Hepatocyte (in vitro differentiated cells): ENCODE results near the gene RAP1GAP2. TPM values are rescaled to one million over a fixed set of nuclear protein-coding genes. Genes with fewer than 3 reads are reported as not detected.

ENCODE experiments used
- DNase-seq: peaks from one replicate; pipeline ENCODE4 v3.0.0-alpha.2; 2016; ENCODE audit warnings: low spot score
- H2AFZ ChIP-seq: fragments of 200-600 bp; sonication (generic); 2 replicates; pipeline ENCODE4 v1.6.0; 2016; ENCODE audit warnings: antibody characterized with exemption, mild to moderate bottlenecking
- H3K27ac ChIP-seq: fragments of 200-600 bp; sonication (generic); 2 replicates; pipeline ENCODE4 v1.5.1; 2016; ENCODE audit warnings: mild to moderate bottlenecking
- H3K27me3 ChIP-seq: fragments of 200-600 bp; sonication (generic); 2 replicates; pipeline ENCODE4 v1.6.1; 2016
- H3K36me3 ChIP-seq: fragments of 200-600 bp; sonication (generic); replicated peaks from 2 replicates; pipeline ENCODE4 v1.5.1; 2016; ENCODE audit warnings: low read depth; ENCODE audit not compliant: insufficient read depth
- H3K4me1 ChIP-seq: fragments of 200-600 bp; sonication (generic); 2 replicates; pipeline ENCODE4 v1.5.1; 2016; ENCODE audit warnings: mild to moderate bottlenecking, moderate library complexity; ENCODE audit not compliant: insufficient read depth
- H3K4me2 ChIP-seq: fragments of 200-600 bp; sonication (generic); 2 replicates; pipeline ENCODE4 v1.6.0; 2016
- H3K4me3 ChIP-seq: fragments of 200-600 bp; sonication (generic); 2 replicates; pipeline ENCODE4 v1.5.1; 2016; ENCODE audit warnings: mild to moderate bottlenecking
- H3K79me2 ChIP-seq: fragments of 200-600 bp; sonication (generic); 2 replicates; pipeline ENCODE4 v1.6.0; 2017; ENCODE audit warnings: mild to moderate bottlenecking
- H3K9me2 ChIP-seq: fragments of 200-600 bp; sonication (generic); replicated peaks from 2 replicates; pipeline ENCODE4 v1.6.0; 2017; ENCODE audit warnings: mild to moderate bottlenecking; ENCODE audit not compliant: insufficient read depth
- H3K9me3 ChIP-seq: fragments of 200-600 bp; sonication (generic); 2 replicates; pipeline ENCODE4 v1.5.1; 2016; ENCODE audit warnings: low read depth, mild to moderate bottlenecking
- H4K20me1 ChIP-seq: fragments of 200-600 bp; sonication (generic); 2 replicates; pipeline ENCODE4 v1.6.0; 2016; ENCODE audit warnings: mild to moderate bottlenecking; ENCODE audit not compliant: insufficient read depth, poor library complexity, severe bottlenecking
- CTCF ChIP-seq: fragments of 200-600 bp; sonication (generic); IDR thresholded peaks from 2 replicates; pipeline ENCODE4 v1.5.1; 2016; ENCODE audit warnings: antibody characterized with exemption, mild to moderate bottlenecking; ENCODE audit not compliant: poor library complexity
- EZH2 ChIP-seq: fragments of 200-600 bp; sonication (generic); IDR thresholded peaks from 2 replicates; pipeline ENCODE4 v1.6.1; 2016; ENCODE audit warnings: antibody characterized with exemption, mild to moderate bottlenecking, borderline replicate concordance
- EZH2phosphoT487 ChIP-seq: fragments of 200-600 bp; sonication (generic); IDR thresholded peaks from one replicate; pipeline ENCODE4 v1.6.1; 2018; ENCODE audit warnings: antibody characterized with exemption, mild to moderate bottlenecking, low read depth, moderate library complexity; ENCODE audit not compliant: unreplicated experiment, severe bottlenecking
- WGBS: methylation state at CpG from one replicate; pipeline ENCODE4 v1.1.6; 2016; ENCODE audit warnings: low lambda C conversion rate; ENCODE audit errors: missing lambda C conversion rate; 5-methylcytosine and 5-hydroxymethylcytosine counted together
- polyA plus RNA-seq: library from polyadenylated mRNA; unstranded; fragments of >200 nt; fragmentation: Nextera tagmentation; extraction: Ambion mirVana; gene quantifications from 2 replicates; pipeline ENCODE4 v1.2.1, GENCODE V29; 2016
- total RNA-seq: library from RNA; depleted of rRNA; stranded (reverse); fragments of >200 nt; gene quantifications from 2 replicates; pipeline ENCODE4 v1.2.3, GENCODE V29; 2014

The RAP1GAP2 gene
- total and polyA plus RNA-seq, 2 experiments from 2014 or later: 3.0 to 10.0 TPM

DNA sequence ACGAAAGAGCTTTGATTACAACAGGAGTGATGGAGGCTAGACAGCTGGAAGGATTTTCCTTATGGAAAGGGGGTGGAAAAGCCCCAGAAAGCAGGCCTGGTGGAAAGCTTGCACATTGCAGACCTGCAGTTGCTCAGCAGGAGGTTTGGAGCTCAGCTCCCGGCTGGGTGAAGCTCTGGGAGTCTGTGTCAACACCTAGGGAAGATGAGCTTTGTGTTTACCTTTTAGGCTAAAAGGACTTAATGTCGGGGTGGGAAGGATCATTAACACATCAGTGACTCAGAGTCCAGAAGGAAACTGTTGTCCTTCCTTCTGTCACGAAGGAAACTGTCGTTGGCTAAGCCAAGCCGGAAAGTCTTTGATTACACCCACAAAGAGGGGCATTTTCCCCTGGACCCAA, 48.2 kb downstream of the RAP1GAP2 start:
- Histone ChIP-seq H3K27me3 (no peaks in the 10 kb centered on the region), H2AFZ (no peak overlapping the region), H3K36me3 (no peaks in the 10 kb centered on the region), H3K79me2 (no peaks in the 10 kb centered on the region), H3K4me3 (no peak overlapping the region), H3K27ac (peak overlapping the region; percentile 68), H3K9me2 (no peaks in the 10 kb centered on the region), H3K4me1 (peaks cover 3% of the 10 kb centered on the region), H3K9me3 (no peaks in the 10 kb centered on the region), H4K20me1 (no peaks in the 10 kb centered on the region), H3K4me2 (no peak overlapping the region)
- peak; percentile 73 for DNase-seq
- 11% methylated on average over 6 of the region's 6 CpGs for WGBS
- TF ChIP-seq EZH2phosphoT487 (no peak), EZH2 (no peak), CTCF (no peak)

- DNase-seq: no peak
- H3K4me3 ChIP-seq: no peak overlapping the region
- no peaks in the 10 kb centered on the region for H3K79me2 ChIP-seq
- peaks cover 3% of the 10 kb centered on the region for H3K4me1 ChIP-seq
- H3K4me2 ChIP-seq: no peak overlapping the region
- no peak for TF ChIP-seq EZH2phosphoT487
- H3K27me3 ChIP-seq: no peaks in the 10 kb centered on the region
- no peaks in the 10 kb centered on the region for H3K9me2 ChIP-seq
- H3K9me3 ChIP-seq: no peaks in the 10 kb centered on the region
- H2AFZ ChIP-seq: no peak overlapping the region
- H4K20me1 ChIP-seq: no peaks in the 10 kb centered on the region
- no peak overlapping the region for H3K27ac ChIP-seq
- WGBS: 79% methylated on average over 17 of the region's 17 CpGs
- no peaks in the 10 kb centered on the region for H3K36me3 ChIP-seq
Observed at GRCh38 chr17:2847381-2848333, 51.4 kb downstream of the RAP1GAP2 start.

DNA sequence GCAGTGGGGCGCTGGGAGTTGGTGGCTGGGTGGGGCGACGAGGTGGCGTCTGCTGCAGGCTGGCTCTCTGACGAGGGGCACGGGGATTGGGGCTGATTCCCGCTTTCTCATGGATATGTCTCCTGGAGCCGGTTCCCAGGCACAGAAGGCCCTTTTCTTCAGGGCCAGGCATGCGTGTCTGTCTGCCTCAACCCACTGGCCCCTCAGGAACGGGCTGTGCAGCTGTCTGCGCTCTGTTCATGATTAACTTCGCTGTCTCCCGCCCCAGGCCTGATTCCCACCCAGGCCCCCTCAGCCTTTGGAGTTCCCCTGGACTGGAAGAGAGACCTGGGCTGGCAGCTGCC, 53.1 kb downstream of the RAP1GAP2 start:
- no peak for DNase-seq
- H3K79me2 ChIP-seq: no peaks in the 10 kb centered on the region
- H3K4me3 ChIP-seq: no peak overlapping the region
- no peaks in the 10 kb centered on the region for H4K20me1 ChIP-seq
- no peak overlapping the region for H2AFZ ChIP-seq
- peaks cover 4% of the 10 kb centered on the region for H3K27me3 ChIP-seq
- H3K4me2 ChIP-seq: peak overlapping the region; percentile 62
- H3K4me1 ChIP-seq: peaks cover 4% of the 10 kb centered on the region
- H3K27ac ChIP-seq: no peak overlapping the region
- no peaks in the 10 kb centered on the region for H3K36me3 ChIP-seq
- TF ChIP-seq EZH2 (no peak), EZH2phosphoT487 (no peak), CTCF (no peak)
- H3K9me2 ChIP-seq: no peaks in the 10 kb centered on the region
- WGBS: 53% methylated on average over 10 of the region's 13 CpGs
- no peaks in the 10 kb centered on the region for H3K9me3 ChIP-seq

DNA sequence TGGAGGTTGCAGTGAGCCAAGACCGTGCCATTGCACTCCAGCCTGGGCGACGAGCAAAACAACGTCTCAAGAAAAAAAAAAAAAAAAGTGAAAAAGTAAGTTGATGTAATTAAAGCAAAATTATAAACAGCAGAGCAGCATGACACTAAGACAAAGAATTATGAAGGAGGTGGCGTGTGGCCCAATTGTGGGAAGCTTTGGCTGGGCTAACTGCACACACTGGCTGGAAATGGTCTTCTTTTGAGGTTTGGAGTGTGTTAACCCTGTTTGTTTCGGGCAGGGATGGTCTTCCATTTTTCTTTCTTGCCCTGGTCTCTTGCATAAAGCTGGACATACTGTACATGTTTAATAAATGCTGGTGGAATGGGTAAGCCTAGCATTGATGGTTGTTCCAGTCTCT, 54.8 kb downstream of the RAP1GAP2 start:
- no peaks in the 10 kb centered on the region for H3K9me3 ChIP-seq
- H3K9me2 ChIP-seq: no peaks in the 10 kb centered on the region
- no peak for DNase-seq
- peaks cover 19% of the 10 kb centered on the region for H3K27me3 ChIP-seq
- no peak overlapping the region for H3K4me3 ChIP-seq
- H3K36me3 ChIP-seq: no peaks in the 10 kb centered on the region
- peaks cover 3% of the 10 kb centered on the region for H3K79me2 ChIP-seq
- 89% methylated on average over 6 of the region's 6 CpGs for WGBS
- H3K27ac ChIP-seq: no peak overlapping the region
- H3K4me1 ChIP-seq: peaks cover 11% of the 10 kb centered on the region
- no peaks in the 10 kb centered on the region for H4K20me1 ChIP-seq
- TF ChIP-seq EZH2phosphoT487 (no peak), CTCF (no peak), EZH2 (no peak)
- no peak overlapping the region for H2AFZ ChIP-seq
- no peak overlapping the region for H3K4me2 ChIP-seq
